Testis (tissue), 3 donors: ENCODE results near the gene SYNPO. TPM values are rescaled to one million over a fixed set of nuclear protein-coding genes. Genes with fewer than 3 reads are reported as not detected.

ENCODE experiments used
- DNase-seq: peaks from one replicate; pipeline ENCODE4 v3.0.0-alpha.2; 2019
- H3K27ac ChIP-seq, 2 donors: fragments of 200-600 bp; sonication (generic); one replicate each; pipeline ENCODE4 v1.5.1; 2019
- H3K27me3 ChIP-seq: fragments of 200-600 bp; sonication (generic); one replicate; pipeline ENCODE4 v1.5.1; 2019
- H3K36me3 ChIP-seq: fragments of 200-600 bp; sonication (generic); one replicate; pipeline ENCODE4 v1.5.1; 2017; ENCODE audit warnings: low read depth; ENCODE audit errors: missing control alignments
- H3K4me1 ChIP-seq: fragments of 200-600 bp; sonication (generic); one replicate; pipeline ENCODE4 v1.5.1; 2019
- H3K4me3 ChIP-seq, 2 donors: fragments of 200-600 bp; sonication (generic); one replicate each; pipeline ENCODE4 v1.5.1; 2017 to 2019
- H3K9me3 ChIP-seq: fragments of 200-600 bp; sonication (generic); one replicate; pipeline ENCODE4 v1.5.1; 2017
- CTCF ChIP-seq, 3 experiments: fragments of 450-650 bp in 2 of 3; fragments of 200-600 bp in 1 of 3; sonication (generic) in 1 of 3; IDR thresholded peaks; one replicate each; pipeline ENCODE4 v1.5.1; 2016 to 2019; ENCODE audit warnings: antibody characterized with exemption in 3 of 3, mild to moderate bottlenecking in 2 of 3, moderate library complexity in 1 of 3
- POLR2A ChIP-seq: fragments of 450-650 bp; IDR thresholded peaks from one replicate; pipeline ENCODE4 v1.6.1; 2017; ENCODE audit warnings: antibody characterized with exemption, mild to moderate bottlenecking, moderate library complexity
- WGBS, 2 donors: methylation state at CpG; one replicate each; pipeline ENCODE4 v1.1.5; 2018; 5-methylcytosine and 5-hydroxymethylcytosine counted together
- intact Hi-C: fragments of 100-400 bp; cut with DNase I; formaldehyde crosslinking; loops from one replicate; pipeline ENCODE4 v1.15.1; 2023; ENCODE audit warnings: low total_unique reads
- polyA plus RNA-seq: library from polyadenylated mRNA; stranded (reverse); fragments of 350-450 nt; fragmentation: Illumina TruSeq; extraction: RNeasy Lipid Tissue Mini Kit (QIAGEN cat#74804); gene quantifications from one replicate; pipeline ENCODE4 v1.2.3, GENCODE V29; 2014; ENCODE audit warnings: low read depth, low replicate concordance; ENCODE audit not compliant: insufficient read depth
- total RNA-seq, 2 donors: library from RNA; depleted of rRNA; stranded (reverse); fragments of >200 nt; gene quantifications; one replicate each; pipeline ENCODE4 v1.2.3, GENCODE V29; 2016

SYNPO gene
- total and polyA plus RNA-seq, 3 donors from 2014 or later: 49.1 to 53.2 (median 52.2) TPM

DNA sequence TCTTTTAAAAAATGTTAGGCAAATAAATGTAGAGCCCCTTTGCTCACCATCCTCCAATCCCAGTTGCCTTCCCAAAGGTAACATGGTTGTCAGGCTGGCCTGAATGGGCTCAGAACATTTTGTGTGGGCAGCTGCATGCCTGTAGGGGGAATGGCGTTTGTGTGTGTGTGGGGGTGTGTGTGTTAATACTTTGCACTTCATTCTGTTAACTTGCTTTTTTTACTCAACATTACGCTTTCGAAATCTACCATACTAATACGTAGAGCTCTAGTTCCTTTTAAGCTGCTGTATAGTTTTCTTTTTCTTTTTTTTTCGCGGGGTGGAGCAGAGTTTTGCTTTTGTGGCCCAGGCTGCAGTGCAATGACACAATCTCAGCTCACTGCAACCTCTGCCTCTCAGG lies 34.6 kb downstream of the SYNPO start:
- Histone ChIP-seq H3K27ac (peak overlapping the region in 1 of 2 donors; percentile 1), H3K4me1 (peaks cover 30% of the 10 kb centered on the region), H3K4me3 (no peak overlapping the region), H3K9me3 (no peaks in the 10 kb centered on the region), H3K27me3 (no peaks in the 10 kb centered on the region), H3K36me3 (no peaks in the 10 kb centered on the region)
- no peak for DNase-seq
- WGBS, 2 donors: 67 to 85% methylated on average over 6 of the region's 6 CpGs
- no peak for TF ChIP-seq POLR2A
- no peak for TF ChIP-seq CTCF (IDR thresholded peaks at IDR 0.05)
- intact Hi-C loops: no loop called here

GRCh38 chr5:150676578-150676977 lies 36.1 kb downstream of the SYNPO start:
- TF ChIP-seq POLR2A (no peak), CTCF (IDR thresholded peaks at IDR 0.05) (no peak)
- Histone ChIP-seq H3K4me1 (peaks cover 26% of the 10 kb centered on the region), H3K27me3 (no peaks in the 10 kb centered on the region), H3K4me3 (no peak overlapping the region), H3K27ac (no peak overlapping the region), H3K9me3 (no peaks in the 10 kb centered on the region), H3K36me3 (no peaks in the 10 kb centered on the region)
- WGBS, 2 donors: 89 to 95% methylated on average over 5 to 9 of the region's 9 CpGs
- no peak for DNase-seq
- intact Hi-C loops: no loop called here

GRCh38 chr5:150689120-150689519 lies 48.7 kb downstream of the SYNPO start:
- Histone ChIP-seq H3K9me3 (no peaks in the 10 kb centered on the region), H3K36me3 (no peaks in the 10 kb centered on the region), H3K4me3 (no peak overlapping the region), H3K27ac (no peak overlapping the region), H3K4me1 (no peaks in the 10 kb centered on the region), H3K27me3 (no peaks in the 10 kb centered on the region)
- intact Hi-C loops: no loop called here
- DNase-seq: no peak
- no peak for TF ChIP-seq POLR2A
- no peak for TF ChIP-seq CTCF (IDR thresholded peaks at IDR 0.05)
- 88 to 100% methylated on average over 1 of the region's 1 CpG for WGBS, 2 donors

- 65 to 75% methylated on average over 6 of the region's 6 CpGs for WGBS, 2 donors
- intact Hi-C loops: no loop called here
Measured at GRCh38 chr5:150690760-150691159, 50.3 kb downstream of the SYNPO start.

More at GRCh38 chr5:150690760-150691159, 50.3 kb downstream of the SYNPO start:
- Histone ChIP-seq H3K4me3 (no peak overlapping the region), H3K36me3 (no peaks in the 10 kb centered on the region), H3K27me3 (no peaks in the 10 kb centered on the region), H3K27ac (no peak overlapping the region), H3K9me3 (no peaks in the 10 kb centered on the region), H3K4me1 (no peaks in the 10 kb centered on the region)
- TF ChIP-seq POLR2A (no peak), CTCF (IDR thresholded peaks at IDR 0.05) (no peak)
- no peak for DNase-seq
